Erythroblast (primary cell): ENCODE results near the gene SCPEP1.
"Not testable (repeated sequence)": the region's sequence is repeated elsewhere in the genome, so short reads cannot be mapped to it uniquely, and the experiment has no call there.

Experiments
- DNase-seq, 2 experiments: peaks; one replicate each; lab custom pipeline; 2025; lab: John Stamatoyannopoulos, UW
- GATA1 ChIP-seq: IDR thresholded peaks from 2 replicates; pipeline ENCODE4 v1.6.1; 2011; ENCODE audit warnings: low read depth, mild to moderate bottlenecking, control low read depth, low read length, moderate library complexity
- POLR2A ChIP-seq: IDR thresholded peaks from 2 replicates; pipeline ENCODE4 v1.6.1; 2011; ENCODE audit warnings: mild to moderate bottlenecking, low read length

The SCPEP1 gene

GRCh38 chr17:56976941-56977608 lies 856 bp upstream of the SCPEP1 start:
- no peak for TF ChIP-seq GATA1
- no peak for TF ChIP-seq POLR2A
- DNase-seq: peak; percentile 68 to 72

GRCh38 chr17:56978441-56979090 lies 635 bp downstream of the SCPEP1 start:
- TF ChIP-seq GATA1 (no peak), POLR2A (no peak)

GRCh38 chr17:56979091-56979480 lies 1.2 kb downstream of the SCPEP1 start:
- peak in 1 of 2 experiments; percentile 36 for DNase-seq
- TF ChIP-seq GATA1: no peak
- TF ChIP-seq POLR2A: no peak

More at GRCh38 chr17:56978441-56979090, 635 bp downstream of the SCPEP1 start:
- DNase-seq: peak; percentile 30 to 45

- DNase-seq: not testable (repeated sequence)
Observed at GRCh38 chr17:56980526-56980925, 2.6 kb downstream of the SCPEP1 start.

GRCh38 chr17:56982312-56982711 lies 4.4 kb downstream of the SCPEP1 start:
- TF ChIP-seq POLR2A (no peak), GATA1 (no peak)
- no peak for DNase-seq

GRCh38 chr17:56983366-56983765 lies 5.4 kb downstream of the SCPEP1 start:
- no peak for DNase-seq
- no peak for TF ChIP-seq POLR2A
- TF ChIP-seq GATA1: no peak

- TF ChIP-seq GATA1 (no peak), POLR2A (no peak)
- peak; percentile 13 to 29 for DNase-seq
Observed at GRCh38 chr17:56985371-56986162, 7.6 kb downstream of the SCPEP1 start.

GRCh38 chr17:56987283-56987834 lies 9.4 kb downstream of the SCPEP1 start:
- TF ChIP-seq GATA1: no peak
- no peak for TF ChIP-seq POLR2A
- DNase-seq: no peak

- no peak for TF ChIP-seq GATA1
- TF ChIP-seq POLR2A: no peak
- no peak for DNase-seq
Observed at GRCh38 chr17:56988901-56989572, 11.1 kb downstream of the SCPEP1 start.

GRCh38 chr17:56992364-56992763 lies 14.4 kb downstream of the SCPEP1 start:
- DNase-seq: no peak
- TF ChIP-seq GATA1: no peak
- no peak for TF ChIP-seq POLR2A

- TF ChIP-seq POLR2A (no peak), GATA1 (no peak)
- no peak for DNase-seq
Observed at GRCh38 chr17:56994009-56994792, 16.3 kb downstream of the SCPEP1 start.

GRCh38 chr17:56995766-56996165 lies 17.8 kb downstream of the SCPEP1 start:
- TF ChIP-seq GATA1 (no peak), POLR2A (no peak)
- DNase-seq: no peak

- no peak for TF ChIP-seq GATA1
- TF ChIP-seq POLR2A: no peak
Observed at GRCh38 chr17:56997313-56997712, 19.4 kb downstream of the SCPEP1 start.

More at GRCh38 chr17:56997313-56997712, 19.4 kb downstream of the SCPEP1 start:
- DNase-seq: no peak
